ENCODE measurements around the gene ANKRD18A.
"Not testable (repeated sequence)": the region's sequence is repeated elsewhere in the genome, so short reads cannot be mapped to it uniquely, and the experiment has no call there.

ANKRD18A gene

DNA sequence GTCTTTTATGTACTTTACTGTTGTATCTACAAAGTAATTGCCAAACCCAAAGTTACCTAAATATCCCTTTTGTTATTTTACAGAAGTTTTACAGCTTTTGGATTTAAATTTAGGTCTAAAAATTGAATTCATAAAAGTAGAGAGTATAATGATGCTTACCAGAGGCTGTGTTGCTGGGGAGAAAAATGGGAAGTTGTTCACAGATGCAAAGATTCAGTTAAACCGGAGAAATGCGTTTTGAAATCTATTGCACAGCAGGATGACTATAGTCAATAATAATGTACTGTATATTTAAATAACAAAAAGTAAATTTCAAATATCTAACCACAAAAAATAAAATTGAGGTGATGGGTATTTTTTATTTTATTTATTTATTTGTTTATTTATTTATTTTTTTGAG is 2.6 kb upstream of the ANKRD18A start:
- peaks cover 4% of the 10 kb centered on the region; the same call in 1 of the 2 replicates for H3K79me2 ChIP-seq (ENCODE audit: insufficient read depth, low read depth)
- no peak overlapping the region for H3K9ac ChIP-seq
- peak overlapping the region; percentile 56 for H3K4me2 ChIP-seq
- no peaks in the 10 kb centered on the region for H3K27me3 ChIP-seq (ENCODE audit: insufficient read depth, low read depth)
- H3K36me3 ChIP-seq (ENCODE audit: insufficient read depth) = no peaks in the 10 kb centered on the region
- peak overlapping the region; percentile 84; the same call in 1 of the 2 replicates for H3K27ac ChIP-seq
- peak overlapping the region; percentile 85 for H2AFZ ChIP-seq (ENCODE audit: low read depth)
- H4K20me1 ChIP-seq (ENCODE audit: insufficient read depth) = no peaks in the 10 kb centered on the region
- H3K4me1 ChIP-seq (ENCODE audit: low read depth, poor library complexity, severe bottlenecking) = peaks cover 14% of the 10 kb centered on the region
- TF ChIP-seq, protein P1, sequence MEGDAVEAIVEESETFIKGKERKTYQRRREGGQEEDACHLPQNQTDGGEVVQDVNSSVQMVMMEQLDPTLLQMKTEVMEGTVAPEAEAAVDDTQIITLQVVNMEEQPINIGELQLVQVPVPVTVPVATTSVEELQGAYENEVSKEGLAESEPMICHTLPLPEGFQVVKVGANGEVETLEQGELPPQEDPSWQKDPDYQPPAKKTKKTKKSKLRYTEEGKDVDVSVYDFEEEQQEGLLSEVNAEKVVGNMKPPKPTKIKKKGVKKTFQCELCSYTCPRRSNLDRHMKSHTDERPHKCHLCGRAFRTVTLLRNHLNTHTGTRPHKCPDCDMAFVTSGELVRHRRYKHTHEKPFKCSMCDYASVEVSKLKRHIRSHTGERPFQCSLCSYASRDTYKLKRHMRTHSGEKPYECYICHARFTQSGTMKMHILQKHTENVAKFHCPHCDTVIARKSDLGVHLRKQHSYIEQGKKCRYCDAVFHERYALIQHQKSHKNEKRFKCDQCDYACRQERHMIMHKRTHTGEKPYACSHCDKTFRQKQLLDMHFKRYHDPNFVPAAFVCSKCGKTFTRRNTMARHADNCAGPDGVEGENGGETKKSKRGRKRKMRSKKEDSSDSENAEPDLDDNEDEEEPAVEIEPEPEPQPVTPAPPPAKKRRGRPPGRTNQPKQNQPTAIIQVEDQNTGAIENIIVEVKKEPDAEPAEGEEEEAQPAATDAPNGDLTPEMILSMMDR (conservative IDR thresholded peaks at IDR 0.05; ENCODE audit: low read depth, low read length) = no peak
- H3K4me3 ChIP-seq (IDR thresholded peaks at IDR 0.05; ENCODE audit: insufficient read depth, low read depth, low read length) = no peak overlapping the region

DNA sequence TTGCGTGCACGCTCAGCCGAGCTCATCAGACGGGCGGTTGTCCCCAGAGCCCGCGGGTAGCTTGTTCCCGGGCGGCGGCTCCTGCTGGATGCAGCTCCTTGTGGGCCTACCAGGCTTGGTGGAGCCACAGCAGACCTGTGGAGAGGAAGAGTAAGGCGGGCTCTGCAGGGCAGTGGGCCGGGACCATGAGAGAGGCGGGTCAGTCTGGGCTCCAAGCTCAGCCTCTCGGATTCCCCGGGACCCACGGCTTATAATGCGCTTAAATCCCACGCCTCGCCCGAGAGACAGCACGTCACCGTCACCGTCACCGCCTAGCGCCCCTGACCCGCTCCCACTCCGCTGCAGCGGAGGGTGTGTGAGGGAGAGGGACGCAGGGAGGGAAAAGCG is 1.9 kb upstream of the ANKRD18A start:
- TF ChIP-seq, protein P1 (conservative IDR thresholded peaks at IDR 0.05; ENCODE audit: low read depth, low read length) = no peak
- H3K36me3 ChIP-seq (ENCODE audit: insufficient read depth) = no peaks in the 10 kb centered on the region
- H3K9ac ChIP-seq = peak overlapping the region; percentile 84; the same call in 1 of the 2 replicates
- H3K4me3 ChIP-seq (IDR thresholded peaks at IDR 0.05; ENCODE audit: insufficient read depth, low read depth, low read length) = no peak overlapping the region
- peak overlapping the region; percentile 85 for H2AFZ ChIP-seq (ENCODE audit: low read depth)
- no peaks in the 10 kb centered on the region for H3K27me3 ChIP-seq (ENCODE audit: insufficient read depth, low read depth)
- peaks cover 14% of the 10 kb centered on the region for H3K4me1 ChIP-seq (ENCODE audit: low read depth, poor library complexity, severe bottlenecking)
- peak overlapping the region; percentile 84 for H3K27ac ChIP-seq
- no peaks in the 10 kb centered on the region for H4K20me1 ChIP-seq (ENCODE audit: insufficient read depth)
- H3K79me2 ChIP-seq (ENCODE audit: insufficient read depth, low read depth) = peaks cover 4% of the 10 kb centered on the region; the same call in 1 of the 2 replicates
- peak overlapping the region; percentile 56 for H3K4me2 ChIP-seq

DNA sequence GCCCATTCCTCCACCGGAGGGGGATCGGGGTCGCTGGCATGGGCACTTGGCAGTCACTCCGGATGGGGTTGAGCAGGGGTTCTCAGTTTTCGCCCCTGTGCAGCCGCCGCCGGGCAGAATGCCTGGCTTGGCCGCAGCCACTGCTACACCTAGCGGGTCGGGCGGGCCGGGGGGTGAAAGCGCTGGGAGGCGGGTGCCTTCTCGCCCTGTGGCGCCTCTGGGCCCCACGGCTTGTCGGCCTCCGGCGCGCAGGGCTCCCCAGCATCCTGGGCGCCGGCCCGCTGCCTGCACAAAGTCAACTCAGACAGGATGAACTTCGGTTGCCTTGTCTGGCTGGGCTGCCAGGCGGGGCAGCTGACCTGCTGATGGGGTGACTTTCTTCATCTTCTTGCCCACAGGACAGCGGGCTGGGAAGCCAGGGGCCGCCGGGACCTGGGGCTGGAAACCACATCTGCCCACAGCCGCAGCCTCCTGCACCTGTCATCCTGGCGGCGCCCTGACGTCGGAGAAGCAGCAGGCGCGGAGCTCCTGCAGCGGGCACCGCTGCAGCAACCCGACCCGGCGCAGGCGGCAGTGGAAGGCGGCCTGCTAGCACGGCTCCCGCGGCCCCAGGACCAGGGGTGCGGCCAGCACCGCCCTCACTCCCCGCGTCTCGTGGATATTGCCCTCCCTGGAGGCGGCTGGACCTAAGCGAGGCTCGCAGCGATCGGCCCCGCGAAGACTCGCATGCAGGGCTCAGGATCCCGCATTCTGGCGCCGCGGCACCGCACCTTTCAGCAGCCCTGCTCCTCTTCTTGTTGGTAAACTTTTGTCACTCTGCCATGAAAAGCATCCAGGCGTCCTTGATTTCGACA is 1.3 kb upstream of the ANKRD18A start:
- peaks cover 14% of the 10 kb centered on the region for H3K4me1 ChIP-seq (ENCODE audit: low read depth, poor library complexity, severe bottlenecking)
- H3K36me3 ChIP-seq (ENCODE audit: insufficient read depth) = no peaks in the 10 kb centered on the region
- peak overlapping the region; percentile 84 for H3K27ac ChIP-seq
- TF ChIP-seq, protein P1 (conservative IDR thresholded peaks at IDR 0.05; ENCODE audit: low read depth, low read length) = no peak
- peak overlapping the region; percentile 56 for H3K4me2 ChIP-seq
- no peak overlapping the region for H3K4me3 ChIP-seq (IDR thresholded peaks at IDR 0.05; ENCODE audit: insufficient read depth, low read depth, low read length)
- no peaks in the 10 kb centered on the region for H4K20me1 ChIP-seq (ENCODE audit: insufficient read depth)
- H3K27me3 ChIP-seq (ENCODE audit: insufficient read depth, low read depth) = no peaks in the 10 kb centered on the region
- H2AFZ ChIP-seq (ENCODE audit: low read depth) = peak overlapping the region; percentile 85
- H3K79me2 ChIP-seq (ENCODE audit: insufficient read depth, low read depth) = peaks cover 4% of the 10 kb centered on the region; the same call in 1 of the 2 replicates
- peak overlapping the region; percentile 84; the same call in 1 of the 2 replicates for H3K9ac ChIP-seq

DNA sequence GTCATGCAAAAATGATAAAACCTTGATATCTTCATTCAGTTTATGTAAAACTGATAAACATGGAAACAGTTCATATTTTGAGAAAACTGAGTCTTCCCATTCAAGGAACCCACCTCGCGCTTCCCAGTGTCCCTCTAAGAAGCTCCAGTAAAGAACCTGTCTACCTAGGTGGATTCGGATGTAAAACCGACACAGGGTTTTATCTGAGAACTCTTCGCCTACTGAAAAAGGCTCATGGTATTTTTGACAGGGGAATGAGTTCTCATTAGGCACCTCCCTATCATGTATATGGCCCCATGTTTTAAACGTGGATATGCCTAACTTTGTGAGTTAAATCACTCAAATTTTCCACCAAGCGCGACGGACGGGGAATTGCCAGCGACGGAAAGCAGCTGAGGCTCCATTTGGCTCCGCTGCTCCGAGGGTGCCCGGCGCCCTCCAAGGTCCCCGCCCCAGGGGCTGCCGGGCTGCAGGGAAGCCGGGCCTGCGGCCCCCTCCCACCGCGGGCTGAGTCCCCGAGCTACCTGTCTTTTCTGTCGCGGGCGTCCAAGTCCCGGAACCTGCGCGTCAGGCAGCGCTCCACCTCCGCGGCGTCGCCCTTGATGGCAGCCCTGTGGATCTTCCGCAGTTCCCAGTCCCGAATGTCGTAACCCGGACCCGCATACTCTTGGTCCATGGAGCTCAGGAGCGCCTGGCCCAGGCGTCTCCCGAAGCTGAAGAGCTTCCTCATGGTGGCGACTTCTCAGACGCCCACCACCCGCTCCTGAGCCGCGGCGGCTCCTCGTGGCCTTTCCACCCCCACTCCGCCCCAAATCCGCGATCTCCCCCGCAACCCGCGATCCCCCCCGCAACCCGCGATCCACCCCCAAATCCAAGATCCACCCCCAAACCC is 594 bp downstream of the ANKRD18A start:
- Histone ChIP-seq H3K4me1 (ENCODE audit: low read depth, poor library complexity, severe bottlenecking) (peaks cover 14% of the 10 kb centered on the region), H3K27me3 (ENCODE audit: insufficient read depth, low read depth) (no peaks in the 10 kb centered on the region), H3K4me3 (IDR thresholded peaks at IDR 0.05; ENCODE audit: insufficient read depth, low read depth, low read length) (no peak overlapping the region), H4K20me1 (ENCODE audit: insufficient read depth) (no peaks in the 10 kb centered on the region), H3K27ac (peak overlapping the region; percentile 84), H2AFZ (ENCODE audit: low read depth) (peak overlapping the region; percentile 85), H3K79me2 (ENCODE audit: insufficient read depth, low read depth) (peaks cover 4% of the 10 kb centered on the region; the same call in 1 of the 2 replicates), H3K4me2 (peak overlapping the region; percentile 18), H3K36me3 (ENCODE audit: insufficient read depth) (no peaks in the 10 kb centered on the region), H3K9ac (peak overlapping the region; percentile 84)
- TF ChIP-seq, protein P1 (conservative IDR thresholded peaks at IDR 0.05; ENCODE audit: low read depth, low read length) = no peak

DNA sequence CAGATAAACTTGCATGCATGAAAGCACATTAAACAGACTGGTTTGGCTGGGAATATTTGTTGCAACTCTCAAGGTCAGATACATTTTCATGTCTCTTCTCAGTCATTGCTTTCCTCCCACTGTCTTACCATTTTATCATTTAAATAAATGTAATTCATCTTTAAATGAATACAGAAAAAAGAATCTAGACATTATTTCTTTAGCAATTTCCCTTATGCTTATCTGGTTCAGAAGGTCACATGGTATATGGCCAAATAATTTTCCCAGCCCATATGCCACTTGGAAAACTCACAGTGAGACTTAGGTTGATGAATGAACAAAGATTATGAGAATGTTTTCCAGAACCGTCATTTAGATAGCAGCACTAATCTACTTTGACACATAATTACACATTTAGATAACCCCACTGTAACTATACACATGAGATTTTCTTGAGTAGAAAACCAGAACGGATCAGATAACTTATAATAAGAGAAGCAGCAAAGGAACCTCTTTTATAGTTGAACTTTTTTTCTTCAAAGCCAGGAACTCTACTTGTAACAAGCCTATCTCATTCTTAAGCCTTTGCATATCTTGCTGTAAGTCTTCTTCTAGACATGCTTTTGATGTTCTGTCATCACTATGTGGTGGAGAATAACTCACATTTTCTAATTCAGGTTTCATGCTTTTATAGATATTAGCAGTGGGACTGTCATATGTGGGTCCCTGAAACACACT is 22.2 kb downstream of the ANKRD18A start:
- not testable (repeated sequence) for H3K36me3 ChIP-seq (ENCODE audit: insufficient read depth); H3K79me2 ChIP-seq (ENCODE audit: insufficient read depth, low read depth); H3K4me2 ChIP-seq; H2AFZ ChIP-seq (ENCODE audit: low read depth); H3K4me3 ChIP-seq (IDR thresholded peaks at IDR 0.05; ENCODE audit: insufficient read depth, low read depth, low read length); H3K9ac ChIP-seq; H4K20me1 ChIP-seq (ENCODE audit: insufficient read depth); H3K4me1 ChIP-seq (ENCODE audit: low read depth, poor library complexity, severe bottlenecking); H3K27ac ChIP-seq; H3K27me3 ChIP-seq (ENCODE audit: insufficient read depth, low read depth)

DNA sequence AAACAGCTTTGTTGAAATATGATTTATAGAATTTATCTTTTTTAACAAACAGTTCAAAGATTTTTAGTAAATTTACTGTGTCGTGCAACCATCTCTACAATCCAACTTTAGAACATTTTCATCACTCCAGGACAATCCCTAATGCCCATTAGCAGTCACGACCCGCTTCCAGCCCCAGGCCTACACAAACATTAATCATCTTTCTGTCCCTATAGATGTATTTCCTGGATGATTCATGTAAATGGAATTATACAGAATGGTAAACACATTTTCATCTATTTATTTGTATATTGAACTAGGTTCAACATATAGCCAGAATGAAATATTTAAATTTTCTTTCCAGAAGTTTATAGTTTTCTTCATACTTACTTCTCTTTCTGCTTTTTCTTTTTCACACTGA is 25.3 kb downstream of the ANKRD18A start:
- not testable (repeated sequence) for H3K4me3 ChIP-seq (IDR thresholded peaks at IDR 0.05; ENCODE audit: insufficient read depth, low read depth, low read length); H3K27me3 ChIP-seq (ENCODE audit: insufficient read depth, low read depth); H3K9ac ChIP-seq; H3K4me1 ChIP-seq (ENCODE audit: low read depth, poor library complexity, severe bottlenecking); H3K4me2 ChIP-seq; H3K27ac ChIP-seq; H2AFZ ChIP-seq (ENCODE audit: low read depth); H3K79me2 ChIP-seq (ENCODE audit: insufficient read depth, low read depth); H3K36me3 ChIP-seq (ENCODE audit: insufficient read depth); H4K20me1 ChIP-seq (ENCODE audit: insufficient read depth)

All from KMS-11 (cell line).